ENCODE results near the gene CX3CL1. TPM values are rescaled to one million over a fixed set of nuclear protein-coding genes. Genes with fewer than 3 reads are reported as not detected.

The CX3CL1 gene
- polyA plus RNA-seq, 1 donor from 2014 or later: 4.9 TPM

- Histone ChIP-seq H3K4me2 (ENCODE audit: low read length) (no peak within 1 kb of the TSS), H3K9ac (ENCODE audit: low read length) (no peak within 1 kb of the TSS), H3K36me3 (ENCODE audit: insufficient read depth, low read length) (no peaks in the 10 kb centered on the region), H2AFZ (ENCODE audit: low read depth, low read length) (no peak within 1 kb of the TSS), H3K27me3 (ENCODE audit: insufficient read depth, low read depth, low read length) (no peaks in the 10 kb centered on the region), H3K4me3 (ENCODE audit: low read length) (no peak within 1 kb of the TSS), H3K27ac (ENCODE audit: low read length) (no peak within 1 kb of the TSS), H3F3A (ENCODE audit: insufficient read depth, low read length, poor library complexity, severe bottlenecking) (no peaks in the 10 kb centered on the region), H3K9me2 (ENCODE audit: insufficient read depth, low read length) (no peaks in the 10 kb centered on the region), H4K20me1 (ENCODE audit: insufficient read depth) (no peaks in the 10 kb centered on the region), H3K79me2 (replicated peaks; ENCODE audit: insufficient read depth, low read length) (no peaks in the 10 kb centered on the region), H3K9me3 (ENCODE audit: low read length) (no peaks in the 10 kb centered on the region)
- no peak for TF ChIP-seq POLR2AphosphoS5 (IDR thresholded peaks at IDR 0.05)
- no peak for TF ChIP-seq EP300 (conservative IDR thresholded peaks at IDR 0.05; ENCODE audit: poor library complexity, severe bottlenecking)
- no peak for TF ChIP-seq TAF1 (IDR thresholded peaks at IDR 0.05; ENCODE audit: low read depth)
- no peak for TF ChIP-seq EZH2 (IDR thresholded peaks at IDR 0.05; ENCODE audit: borderline replicate concordance, insufficient read depth, low read length, poor library complexity, severe bottlenecking)
- TF ChIP-seq RAD21 (conservative IDR thresholded peaks at IDR 0.05): no peak
- TF ChIP-seq MXI1 (conservative IDR thresholded peaks at IDR 0.05; ENCODE audit: poor library complexity, severe bottlenecking): no peak
- TF ChIP-seq SMC3 (conservative IDR thresholded peaks at IDR 0.05; ENCODE audit: poor library complexity): no peak
- no peak for TF ChIP-seq CTCF (IDR thresholded peaks at IDR 0.05; ENCODE audit: poor library complexity, severe bottlenecking)
- no peak for TF ChIP-seq REST (IDR thresholded peaks at IDR 0.05; ENCODE audit: borderline replicate concordance)
Measured at GRCh38 chr16:57358527-57359095, 13.7 kb upstream of the CX3CL1 start, which contains the start of gene CCL22. Gene CCL22, plus strand, starts transcription at chr16:57358783. Its CDS starts 34 bp downstream, at chr16:57358817.

DNA sequence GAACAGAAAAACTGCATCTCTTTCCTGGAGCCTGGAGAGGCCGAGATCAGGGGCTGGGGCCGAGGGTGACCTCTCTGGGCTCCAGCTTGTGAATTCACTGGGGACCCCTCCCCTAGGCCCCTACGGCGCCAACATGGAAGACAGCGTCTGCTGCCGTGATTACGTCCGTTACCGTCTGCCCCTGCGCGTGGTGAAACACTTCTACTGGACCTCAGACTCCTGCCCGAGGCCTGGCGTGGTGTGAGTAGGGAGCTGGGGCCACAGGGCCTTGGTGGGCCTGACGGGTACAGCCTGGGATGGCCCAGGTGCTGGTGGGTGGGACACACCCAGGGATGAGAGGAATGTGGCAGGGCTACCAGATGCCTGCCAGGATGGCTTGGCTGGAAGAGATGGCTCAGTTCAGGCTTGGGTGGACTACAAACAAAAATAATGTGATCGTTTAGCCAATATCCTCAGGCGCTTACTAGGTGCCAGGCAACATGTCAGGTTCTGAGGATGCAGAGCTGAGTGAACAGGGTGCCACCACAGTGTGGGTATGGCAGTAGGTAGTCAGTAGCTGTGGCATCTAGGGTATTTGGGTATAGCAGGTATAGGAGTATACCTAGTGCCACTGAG, 11.9 kb upstream of the CX3CL1 start:
- Histone ChIP-seq H3K9me2 (ENCODE audit: insufficient read depth, low read length) (no peaks in the 10 kb centered on the region), H2AFZ (ENCODE audit: low read depth, low read length) (no peak overlapping the region), H3K27me3 (ENCODE audit: insufficient read depth, low read depth, low read length) (no peaks in the 10 kb centered on the region), H3K9me3 (ENCODE audit: low read length) (no peaks in the 10 kb centered on the region), H3K4me3 (ENCODE audit: low read length) (no peak overlapping the region), H3K4me2 (ENCODE audit: low read length) (no peak overlapping the region), H4K20me1 (ENCODE audit: insufficient read depth) (no peaks in the 10 kb centered on the region), H3K27ac (ENCODE audit: low read length) (no peak overlapping the region), H3F3A (ENCODE audit: insufficient read depth, low read length, poor library complexity, severe bottlenecking) (no peaks in the 10 kb centered on the region), H3K36me3 (ENCODE audit: insufficient read depth, low read length) (no peaks in the 10 kb centered on the region), H3K9ac (ENCODE audit: low read length) (no peak overlapping the region), H3K79me2 (replicated peaks; ENCODE audit: insufficient read depth, low read length) (no peaks in the 10 kb centered on the region)
- TF ChIP-seq CTCF (IDR thresholded peaks at IDR 0.05; ENCODE audit: poor library complexity, severe bottlenecking) (no peak), MXI1 (conservative IDR thresholded peaks at IDR 0.05; ENCODE audit: poor library complexity, severe bottlenecking) (no peak), RAD21 (conservative IDR thresholded peaks at IDR 0.05) (no peak), TAF1 (IDR thresholded peaks at IDR 0.05; ENCODE audit: low read depth) (no peak), REST (IDR thresholded peaks at IDR 0.05; ENCODE audit: borderline replicate concordance) (no peak), EZH2 (IDR thresholded peaks at IDR 0.05; ENCODE audit: borderline replicate concordance, insufficient read depth, low read length, poor library complexity, severe bottlenecking) (no peak), EP300 (conservative IDR thresholded peaks at IDR 0.05; ENCODE audit: poor library complexity, severe bottlenecking) (no peak), POLR2AphosphoS5 (IDR thresholded peaks at IDR 0.05) (no peak), SMC3 (conservative IDR thresholded peaks at IDR 0.05; ENCODE audit: poor library complexity) (no peak)

Data from neural cell (in vitro differentiated cells).